ENCODE data around the gene CRKL. TPM values are rescaled to one million over a fixed set of nuclear protein-coding genes. Genes with fewer than 3 reads are reported as not detected.
A peak's percentile ranks its signal among the peaks of the same experiment; 100 is the strongest.

The CRKL gene
- polyA plus RNA-seq, 2 of the 4 experiments (the other 2 are of a cell fraction), result 21.4 to 22.8 TPM

- TF ChIP-seq PBX3 (IDR thresholded peaks at IDR 0.05), result no peak
- no peak for TF ChIP-seq USF2 (IDR thresholded peaks at IDR 0.05)
- TF ChIP-seq RAD21 (conservative IDR thresholded peaks at IDR 0.05 in 1 of 2, IDR thresholded peaks at IDR 0.05 in 1 of 2), result peak; percentile 8 to 23; a peak in 3 of 5 replicates
- TF ChIP-seq HOXB13 (CRISPR knock-in tag; IDR thresholded peaks at IDR 0.05; ENCODE audit: low read depth), result peak; percentile 79; the same call in 1 of the 2 replicates
- TF ChIP-seq NPAS2 (CRISPR knock-in tag; IDR thresholded peaks at IDR 0.05; ENCODE audit: borderline replicate concordance), result no peak
Observed at GRCh38 chr22:20981787-20982562, 64.8 kb downstream of the CRKL start, which contains the start of gene LZTR1 (continued).

GRCh38 chr22:20982563-20982882 is 65.3 kb downstream of the CRKL start:
- Histone ChIP-seq H3K27ac (peak overlapping the region; percentile 92 to 97), H3K4me1 (peaks cover 11% of the 10 kb centered on the region; the same call in 2 of the 3 replicates), H3K9me3 (peaks cover 8% of the 10 kb centered on the region; the same call in 1 of the 3 replicates), H3K4me3 (peak overlapping the region; percentile 73), H3K4me2 (peak overlapping the region; percentile 90)
- ATAC-seq (peak; percentile 14 to 58; a peak in 4 of 6 replicates), DNase-seq (ENCODE audit: low read depth in 1 of 2, low spot score in 1 of 2) (no peak), FAIRE-seq (no peak)
- TF ChIP-seq RFX5 (IDR thresholded peaks at IDR 0.05) (no peak), FOSL2 (IDR thresholded peaks at IDR 0.05) (no peak), FOSL2 (CRISPR knock-in tag; IDR thresholded peaks at IDR 0.05) (no peak), HEYL (CRISPR knock-in tag; IDR thresholded peaks at IDR 0.05) (no peak), NFE2L2 (conservative IDR thresholded peaks at IDR 0.05; ENCODE audit: low read length) (no peak), HOXA7 (CRISPR knock-in tag; IDR thresholded peaks at IDR 0.05) (no peak), ZSCAN20 (CRISPR knock-in tag; IDR thresholded peaks at IDR 0.05) (no peak), MYC (IDR thresholded peaks at IDR 0.05; ENCODE audit: borderline replicate concordance, low read length) (no peak), SREBF2 (IDR thresholded peaks at IDR 0.05) (no peak), HDAC2 (IDR thresholded peaks at IDR 0.05) (no peak), RCOR1 (IDR thresholded peaks at IDR 0.05; ENCODE audit: low read depth, low read length) (no peak), CBX8 (IDR thresholded peaks at IDR 0.05) (no peak), RARB (CRISPR knock-in tag; IDR thresholded peaks at IDR 0.05) (no peak), PHF8 (IDR thresholded peaks at IDR 0.05; ENCODE audit: borderline replicate concordance, low read depth) (no peak), POLR2A (IDR thresholded peaks at IDR 0.05; ENCODE audit: low read length) (no peak)
- POLR2A ChIA-PET, result interaction anchor here (0.5 to 3.7 kb wide), 21 partner anchors 8 to 188 kb away, joined by 3 to 22 read pairs (median 4); partner anchors contain the start of genes LRRC74B and THAP7
- 7% methylated on average over 5 of the region's 12 CpGs for WGBS (ENCODE audit: missing lambda C conversion rate)
- CTCF ChIA-PET, result interaction anchor here (0.7 to 2.7 kb wide), 11 partner anchors 9 to 179 kb away, joined by 3 to 10 read pairs (median 4); no protein-coding TSS in a partner anchor

- FAIRE-seq, result no peak
- Histone ChIP-seq H3K4me3 (peak overlapping the region; percentile 73), H3K4me1 (peaks cover 11% of the 10 kb centered on the region; the same call in 2 of the 3 replicates), H3K9me3 (peaks cover 6% of the 10 kb centered on the region; the same call in 1 of the 3 replicates), H3K27ac (peak overlapping the region; percentile 92 to 97; a peak in 5 of 6 replicates), H3K4me2 (peak overlapping the region; percentile 90)
- 75% methylated on average over 4 of the region's 5 CpGs for WGBS (ENCODE audit: missing lambda C conversion rate)
- ChIA-PET POLR2A (interaction anchor here (1.0 to 3.7 kb wide), 3 partner anchors 16 to 98 kb away, joined by 3 to 22 read pairs (median 12); no protein-coding TSS in a partner anchor), CTCF (interaction anchor here (1.1 to 2.7 kb wide), 3 partner anchors 12 to 97 kb away, joined by 7 to 9 read pairs (median 8); no protein-coding TSS in a partner anchor)
- DNase-seq (ENCODE audit: low read depth in 1 of 2, low spot score in 1 of 2), result no peak
- ATAC-seq, result no peak
- TF ChIP-seq ZFP36 (IDR thresholded peaks at IDR 0.05; ENCODE audit: borderline replicate concordance, partially characterized antibody) (no peak), CHD2 (IDR thresholded peaks at IDR 0.05; ENCODE audit: low read length, partially characterized antibody) (no peak), RFX5 (IDR thresholded peaks at IDR 0.05) (no peak), REST (IDR thresholded peaks at IDR 0.05) (no peak), BHLHE40 (IDR thresholded peaks at IDR 0.05; ENCODE audit: low read depth, low read length) (no peak), FOXS1 (CRISPR knock-in tag; IDR thresholded peaks at IDR 0.05) (no peak), ESRRA (IDR thresholded peaks at IDR 0.05; ENCODE audit: borderline replicate concordance, low read length) (no peak), RNF2 (IDR thresholded peaks at IDR 0.05; ENCODE audit: borderline replicate concordance, low read depth) (no peak), HEYL (CRISPR knock-in tag; IDR thresholded peaks at IDR 0.05) (no peak), JUNB (IDR thresholded peaks at IDR 0.05) (no peak), MAFK (IDR thresholded peaks at IDR 0.05; ENCODE audit: partially characterized antibody) (no peak), HOXB5 (CRISPR knock-in tag; IDR thresholded peaks at IDR 0.05) (no peak), ZNF302 (CRISPR knock-in tag; IDR thresholded peaks at IDR 0.05) (no peak)
Observed at GRCh38 chr22:20983081-20983771, 66.0 kb downstream of the CRKL start.

Measured in A549 (cell line).